Measurements from ENCODE around the gene ACD. TPM values are rescaled to one million over a fixed set of nuclear protein-coding genes. Genes with fewer than 3 reads are reported as not detected.

The ACD gene
- total and polyA plus RNA-seq, 2 donors (not counting 1 experiment from before 2014, with no cell fraction given): 47.6 to 71.4 TPM

GRCh38 chr16:67644038-67644437, 16.0 kb downstream of the ACD start:
- Histone ChIP-seq H3K27me3 (replicated peaks in 1 of 4; ENCODE audit: control extremely low read depth in 1 of 4, control insufficient read depth in 3 of 4, insufficient read depth in 4 of 4, low read length in 3 of 4) (no peaks in the 10 kb centered on the region), H3K4me2 (replicated peaks; ENCODE audit: low read depth, low read length, poor library complexity, severe bottlenecking) (peak overlapping the region; percentile 100), H3K9ac (ENCODE audit: low read length) (no peak overlapping the region), H3K4me3 (ENCODE audit: control extremely low read depth in 1 of 5, extremely low read depth in 1 of 5, insufficient read depth in 1 of 5, low read depth in 2 of 5, low read length in 4 of 5) (no peak overlapping the region), H3K79me2 (ENCODE audit: control insufficient read depth, insufficient read depth, low read length) (peaks cover 46% of the 10 kb centered on the region), H3K9me3 (ENCODE audit: control extremely low read depth in 1 of 3, control insufficient read depth in 2 of 3, insufficient read depth in 1 of 3, low read length in 2 of 3) (no peaks in the 10 kb centered on the region), H2AFZ (ENCODE audit: insufficient read depth, low read depth, low read length, poor library complexity, severe bottlenecking) (peak overlapping the region; percentile 96), H3K27ac (ENCODE audit: low read length in 2 of 2) (peak overlapping the region in 1 of 2 donors; percentile 92), H4K20me1 (ENCODE audit: control insufficient read depth, insufficient read depth, low read length, poor library complexity, severe bottlenecking) (peaks cover 16% of the 10 kb centered on the region), H3K4me1 (ENCODE audit: control insufficient read depth in 2 of 2, insufficient read depth in 2 of 2, low read length in 2 of 2) (peaks cover 12 to 20% of the 10 kb centered on the region in 2 donors), H3K36me3 (replicated peaks in 1 of 2; ENCODE audit: control extremely low read depth in 1 of 2, control insufficient read depth in 1 of 2, extremely low read depth in 1 of 2, insufficient read depth in 2 of 2, low read length in 1 of 2) (peaks cover 0 to 21% of the 10 kb centered on the region in 2 experiments)
- no peaks in the 10 kb centered on the region for H3K9me3 Mint-ChIP-seq (ENCODE audit: insufficient read depth)
- peak; percentile 24 for DNase-seq
- ChIA-PET CTCF (interaction anchor here (0.6 to 8.4 kb wide), 18 partner anchors 11 to 163 kb away, joined by 3 to 220 read pairs (median 16); partner anchors contain the start of genes ACD, ATP6V0D1, CTCF and ENKD1), POLR2A (interaction anchor here (0.6 to 4.7 kb wide), 5 partner anchors 98 to 163 kb away, joined by 3 to 50 read pairs (median 9); partner anchors contain the start of gene ATP6V0D1)
- peak overlapping the region; percentile 77 for H3K4me3 Mint-ChIP-seq
- no peaks in the 10 kb centered on the region for H3K27me3 Mint-ChIP-seq
- peak overlapping the region; percentile 73 for H3K27ac Mint-ChIP-seq
- no peak for TF ChIP-seq EZH2 (IDR thresholded peaks at IDR 0.05; ENCODE audit: borderline replicate concordance, insufficient read depth, low read depth, low read length, poor library complexity, severe bottlenecking)
- H3K4me1 Mint-ChIP-seq: peaks cover 16% of the 10 kb centered on the region
- no peak for ATAC-seq (ENCODE audit: low read depth)
- intact Hi-C loops (cut with micrococcal nuclease): loop anchor here (1.0 kb wide), 3 partner anchors 81 to 123 kb away; no protein-coding TSS in a partner anchor
- 94% methylated on average over 7 of the region's 9 CpGs for WGBS (ENCODE audit: insufficient coverage)

GRCh38 chr16:67641779-67642708, 18.0 kb downstream of the ACD start:
- 83% methylated on average over 9 of the region's 10 CpGs for WGBS (ENCODE audit: insufficient coverage)

More at GRCh38 chr16:67641779-67642708, 18.0 kb downstream of the ACD start:
- ChIA-PET POLR2A (interaction anchor here (0.6 to 4.7 kb wide), 3 partner anchors 15 to 609 kb away, joined by 3 to 50 read pairs (median 4); no protein-coding TSS in a partner anchor), CTCF (interaction anchor here (0.7 to 8.4 kb wide), 7 partner anchors 22 to 128 kb away, joined by 3 to 220 read pairs (median 8); no protein-coding TSS in a partner anchor)
- no peaks in the 10 kb centered on the region for H3K27me3 ChIP-seq (replicated peaks in 1 of 4; ENCODE audit: control extremely low read depth in 1 of 4, control insufficient read depth in 3 of 4, insufficient read depth in 4 of 4, low read length in 3 of 4)
- H3K36me3 ChIP-seq (replicated peaks in 1 of 2; ENCODE audit: control extremely low read depth in 1 of 2, control insufficient read depth in 1 of 2, extremely low read depth in 1 of 2, insufficient read depth in 2 of 2, low read length in 1 of 2): peaks cover 0 to 29% of the 10 kb centered on the region in 2 experiments
- no peak overlapping the region for H3K4me3 Mint-ChIP-seq
- no peak overlapping the region for H3K27ac ChIP-seq (ENCODE audit: low read length in 2 of 2)
- TF ChIP-seq EZH2 (IDR thresholded peaks at IDR 0.05; ENCODE audit: borderline replicate concordance, insufficient read depth, low read depth, low read length, poor library complexity, severe bottlenecking): no peak
- TF ChIP-seq, protein P1, sequence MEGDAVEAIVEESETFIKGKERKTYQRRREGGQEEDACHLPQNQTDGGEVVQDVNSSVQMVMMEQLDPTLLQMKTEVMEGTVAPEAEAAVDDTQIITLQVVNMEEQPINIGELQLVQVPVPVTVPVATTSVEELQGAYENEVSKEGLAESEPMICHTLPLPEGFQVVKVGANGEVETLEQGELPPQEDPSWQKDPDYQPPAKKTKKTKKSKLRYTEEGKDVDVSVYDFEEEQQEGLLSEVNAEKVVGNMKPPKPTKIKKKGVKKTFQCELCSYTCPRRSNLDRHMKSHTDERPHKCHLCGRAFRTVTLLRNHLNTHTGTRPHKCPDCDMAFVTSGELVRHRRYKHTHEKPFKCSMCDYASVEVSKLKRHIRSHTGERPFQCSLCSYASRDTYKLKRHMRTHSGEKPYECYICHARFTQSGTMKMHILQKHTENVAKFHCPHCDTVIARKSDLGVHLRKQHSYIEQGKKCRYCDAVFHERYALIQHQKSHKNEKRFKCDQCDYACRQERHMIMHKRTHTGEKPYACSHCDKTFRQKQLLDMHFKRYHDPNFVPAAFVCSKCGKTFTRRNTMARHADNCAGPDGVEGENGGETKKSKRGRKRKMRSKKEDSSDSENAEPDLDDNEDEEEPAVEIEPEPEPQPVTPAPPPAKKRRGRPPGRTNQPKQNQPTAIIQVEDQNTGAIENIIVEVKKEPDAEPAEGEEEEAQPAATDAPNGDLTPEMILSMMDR (IDR thresholded peaks at IDR 0.05): no peak
- no peak for DNase-seq
- ATAC-seq (ENCODE audit: low read depth): no peak
- intact Hi-C loops (cut with micrococcal nuclease): no loop called here
- no peaks in the 10 kb centered on the region for H3K9me3 ChIP-seq (ENCODE audit: control extremely low read depth in 1 of 3, control insufficient read depth in 2 of 3, insufficient read depth in 1 of 3, low read length in 2 of 3)
- no peak overlapping the region for H3K27ac Mint-ChIP-seq
- no peaks in the 10 kb centered on the region for H3K9me3 Mint-ChIP-seq (ENCODE audit: insufficient read depth)
- H3K27me3 Mint-ChIP-seq: no peaks in the 10 kb centered on the region
- no peak overlapping the region for H3K4me3 ChIP-seq (ENCODE audit: control extremely low read depth in 1 of 5, extremely low read depth in 1 of 5, insufficient read depth in 1 of 5, low read depth in 2 of 5, low read length in 4 of 5)
- H3K4me2 ChIP-seq (replicated peaks; ENCODE audit: low read depth, low read length, poor library complexity, severe bottlenecking): no peak overlapping the region
- H3K4me1 ChIP-seq (ENCODE audit: control insufficient read depth in 2 of 2, insufficient read depth in 2 of 2, low read length in 2 of 2): peaks cover 12 to 20% of the 10 kb centered on the region in 2 donors
- H2AFZ ChIP-seq (ENCODE audit: insufficient read depth, low read depth, low read length, poor library complexity, severe bottlenecking): no peak overlapping the region
- peaks cover 16% of the 10 kb centered on the region for H3K4me1 Mint-ChIP-seq
- H3K79me2 ChIP-seq (ENCODE audit: control insufficient read depth, insufficient read depth, low read length): peaks cover 34% of the 10 kb centered on the region
- H4K20me1 ChIP-seq (ENCODE audit: control insufficient read depth, insufficient read depth, low read length, poor library complexity, severe bottlenecking): peaks cover 10% of the 10 kb centered on the region
- no peak overlapping the region for H3K9ac ChIP-seq (ENCODE audit: low read length)
